H1 (cell line): ENCODE measurements around the gene ENDOD1. TPM values are rescaled to one million over a fixed set of nuclear protein-coding genes. Genes with fewer than 3 reads are reported as not detected.

Experiments
- CTCF ChIA-PET: fragments of 300-600 bp; sonication (Branson Sonifier 250); formaldehyde crosslinking; loops from one replicate; lab custom pipeline; 2021; ENCODE audit not compliant: partially characterized antibody; lab: Charles Lee
- POLR2A ChIA-PET: fragments of 300-600 bp; sonication (Branson Sonifier 250); formaldehyde crosslinking; loops from one replicate; lab custom pipeline; 2021; ENCODE audit warnings: inconsistent platforms; ENCODE audit not compliant: partially characterized antibody; lab: Charles Lee
- DNase-seq, 2 experiments: peaks; one replicate each; pipeline versions ENCODE4 v3.0.0 to v3.0.0-alpha.2; 2010 to 2022; ENCODE audit warnings: low spot score in 2 of 2, low read depth in 1 of 2, mixed read lengths in 1 of 2
- FAIRE-seq: peaks from 2 replicates; lab custom pipeline; 2011; peaks lifted over from hg19 to GRCh38; lab: Jason Lieb, UNC
- H2AFZ ChIP-seq: 2 replicates; pipeline ENCODE4 v1.8.1; 2012; ENCODE audit warnings: low read length, inconsistent platforms
- H2AK5ac ChIP-seq: 2 replicates; pipeline ENCODE4 v1.6.1; 2013; ENCODE audit warnings: low read depth, low read length
- H2BK120ac ChIP-seq: replicated peaks from 2 replicates; pipeline ENCODE3; 2013; ENCODE audit warnings: low read depth, low read length, inconsistent platforms
- H2BK12ac ChIP-seq: 2 replicates; pipeline ENCODE4 v1.6.1; 2013; ENCODE audit warnings: low read depth, low read length
- H2BK15ac ChIP-seq: 2 replicates; pipeline ENCODE4 v1.6.1; 2013; ENCODE audit warnings: low read length
- H2BK20ac ChIP-seq: 2 replicates; pipeline ENCODE4 v1.6.1; 2013; ENCODE audit warnings: low read length
- H2BK5ac ChIP-seq: 2 replicates; pipeline ENCODE4 v1.6.1; 2013; ENCODE audit warnings: low read depth, low read length
- H3K14ac ChIP-seq: 2 replicates; pipeline ENCODE4 v1.6.1; 2013; ENCODE audit warnings: inconsistent platforms; ENCODE audit not compliant: insufficient read length
- H3K18ac ChIP-seq: 2 replicates; pipeline ENCODE4 v1.6.1; 2013; ENCODE audit warnings: low read length; ENCODE audit errors: extremely low read depth
- H3K23ac ChIP-seq: 2 replicates; pipeline ENCODE4 v1.6.1; 2013; ENCODE audit warnings: inconsistent platforms; ENCODE audit not compliant: insufficient read length
- H3K23me2 ChIP-seq: 2 replicates; pipeline ENCODE4 v1.6.1; 2013; ENCODE audit warnings: low read depth, low read length
- H3K27ac ChIP-seq: 2 replicates; pipeline ENCODE4 v1.6.1; 2011; ENCODE audit warnings: low read depth, low read length, inconsistent platforms
- H3K27me3 ChIP-seq, 4 experiments: replicated peaks in 1 of 4; 1 replicate in 1 of 4; 2 replicates in 3 of 4; pipeline versions ENCODE4 v1.6.1 to v1.8.1; 2011 to 2013; ENCODE audit warnings: low read length in 3 of 4, mild to moderate bottlenecking in 3 of 4, inconsistent platforms in 2 of 4, mixed read lengths in 2 of 4, moderate library complexity in 1 of 4; ENCODE audit not compliant: control insufficient read depth in 3 of 4, insufficient read depth in 3 of 4; ENCODE audit errors: extremely low read depth in 1 of 4
- H3K36me3 ChIP-seq, 4 experiments: 2 replicates each; pipeline versions ENCODE4 v1.6.1 to v1.8.1; 2011 to 2013; ENCODE audit warnings: mild to moderate bottlenecking in 4 of 4, low read length in 3 of 4, moderate library complexity in 2 of 4, control low read depth in 1 of 4, inconsistent platforms in 1 of 4; ENCODE audit not compliant: insufficient read depth in 4 of 4, control insufficient read depth in 2 of 4
- H3K4ac ChIP-seq: replicated peaks from 2 replicates; pipeline ENCODE3; 2013; ENCODE audit warnings: low read length, low read depth, mixed read lengths, inconsistent platforms; ENCODE audit not compliant: insufficient read length
- H3K4me1 ChIP-seq, 4 experiments: replicated peaks in 1 of 4; 1 replicate in 1 of 4; 2 replicates in 3 of 4; pipeline versions ENCODE4 v1.6.1 to v1.8.1; 2011 to 2013; ENCODE audit warnings: low read length in 3 of 4, inconsistent platforms in 2 of 4, mixed read lengths in 1 of 4; ENCODE audit not compliant: insufficient read depth in 4 of 4, control insufficient read depth in 3 of 4
- H3K4me2 ChIP-seq, 2 experiments: 2 replicates each; pipeline versions ENCODE4 v1.6.1 to v1.8.1; 2011 to 2013; ENCODE audit warnings: low read depth in 2 of 2, low read length in 2 of 2, control low read depth in 1 of 2, inconsistent platforms in 1 of 2, mild to moderate bottlenecking in 1 of 2; ENCODE audit not compliant: insufficient read depth in 1 of 2
- H3K4me3 ChIP-seq, 4 experiments: fragments of 200-600, 300-600 bp in 1 of 4; sonication (generic), shearing (Covaris generic), sonication (Bioruptor Twin) in 1 of 4; 2 replicates each; pipeline versions ENCODE4 v1.5.1 to v1.8.1; 2011 to 2016; ENCODE audit warnings: low read length in 4 of 4, low read depth in 3 of 4, control low read depth in 2 of 4, inconsistent platforms in 2 of 4, mild to moderate bottlenecking in 2 of 4, mixed read lengths in 1 of 4, moderate library complexity in 1 of 4; ENCODE audit not compliant: insufficient read depth in 2 of 4; ENCODE audit errors: extremely low read depth in 1 of 4
- H3K56ac ChIP-seq: replicated peaks from 2 replicates; pipeline ENCODE3; 2013; ENCODE audit warnings: low read depth, mild to moderate bottlenecking, mixed read lengths, low read length, inconsistent platforms; ENCODE audit not compliant: insufficient read length
- H3K79me1 ChIP-seq: 2 replicates; pipeline ENCODE4 v1.6.1; 2013; ENCODE audit warnings: low read depth, low read length, control low read depth
- H3K79me2 ChIP-seq, 2 experiments: 2 replicates each; pipeline versions ENCODE4 v1.6.1 to v1.8.1; 2012 to 2013; ENCODE audit warnings: low read length in 2 of 2, mild to moderate bottlenecking in 2 of 2, inconsistent platforms in 1 of 2; ENCODE audit not compliant: insufficient read depth in 2 of 2, control insufficient read depth in 1 of 2
- H3K9ac ChIP-seq, 4 experiments: replicated peaks in 1 of 4; 1 replicate in 1 of 4; 2 replicates in 3 of 4; pipeline versions ENCODE4 v1.6.1 to v1.8.1; 2011 to 2013; ENCODE audit warnings: low read depth in 3 of 4, low read length in 3 of 4, control low read depth in 2 of 4, mild to moderate bottlenecking in 2 of 4, moderate library complexity in 2 of 4, inconsistent platforms in 1 of 4; ENCODE audit errors: extremely low read depth in 1 of 4
- H3K9me3 ChIP-seq, 2 experiments: 2 replicates each; pipeline versions ENCODE4 v1.6.1 to v1.8.1; 2012 to 2013; ENCODE audit warnings: mild to moderate bottlenecking in 2 of 2, moderate library complexity in 2 of 2, control low read depth in 1 of 2, inconsistent platforms in 1 of 2, low read depth in 1 of 2, low read length in 1 of 2, mixed read lengths in 1 of 2; ENCODE audit not compliant: insufficient read depth in 2 of 2
- H4K20me1 ChIP-seq, 2 experiments: replicated peaks in 1 of 2; 2 replicates each; pipeline versions ENCODE3 to v1.8.1; 2011 to 2013; ENCODE audit warnings: inconsistent platforms in 2 of 2, low read length in 2 of 2, mild to moderate bottlenecking in 1 of 2; ENCODE audit not compliant: insufficient read depth in 2 of 2, control insufficient read depth in 1 of 2
- H4K5ac ChIP-seq: 2 replicates; pipeline ENCODE4 v1.6.1; 2013; ENCODE audit warnings: low read length, low read depth, mixed read lengths, inconsistent platforms; ENCODE audit not compliant: insufficient read length
- H4K8ac ChIP-seq: 2 replicates; pipeline ENCODE4 v1.8.0; 2013; ENCODE audit warnings: mild to moderate bottlenecking, moderate library complexity, low read length, inconsistent platforms; ENCODE audit not compliant: insufficient read depth; ENCODE audit errors: extremely low read depth
- H4K91ac ChIP-seq: replicated peaks from 2 replicates; pipeline ENCODE3; 2013; ENCODE audit warnings: low read length, mixed read lengths, inconsistent platforms; ENCODE audit not compliant: insufficient read length
- ASH2L ChIP-seq: fragments of 200-600, 300-600 bp; sonication (generic); IDR thresholded peaks from one replicate; pipeline ENCODE4 v1.7.1; 2017; ENCODE audit warnings: low read length
- ATF3 ChIP-seq: IDR thresholded peaks from 2 replicates; pipeline ENCODE4 v1.6.1; 2011; ENCODE audit warnings: low read depth, mild to moderate bottlenecking, low read length; ENCODE audit not compliant: insufficient read depth
- KDM1A ChIP-seq: fragments of 200-600, 300-600 bp; sonication (generic); IDR thresholded peaks from 2 replicates; pipeline ENCODE4 v1.7.1; 2016; ENCODE audit warnings: mild to moderate bottlenecking, low read length, borderline replicate concordance
- KDM5A ChIP-seq: fragments of 200-600 bp; IDR thresholded peaks from 2 replicates; pipeline ENCODE4 v1.7.1; 2012; ENCODE audit warnings: mild to moderate bottlenecking, low read length, inconsistent platforms, mixed read lengths
- NANOG ChIP-seq: IDR thresholded peaks from 2 replicates; pipeline ENCODE4 v1.6.1; 2011; ENCODE audit warnings: low read length, low read depth, mild to moderate bottlenecking, inconsistent platforms; ENCODE audit not compliant: insufficient read depth, poor library complexity, severe bottlenecking
- PHF8 ChIP-seq: fragments of 200-600 bp; sonication (generic); conservative IDR thresholded peaks from 2 replicates; pipeline ENCODE4 v1.7.1; 2012; ENCODE audit warnings: low read depth, mild to moderate bottlenecking, inconsistent platforms, low read length, moderate library complexity
- RBBP5 ChIP-seq: IDR thresholded peaks from 2 replicates; pipeline ENCODE4 v1.7.1; 2012; ENCODE audit warnings: low read depth, mild to moderate bottlenecking, inconsistent platforms, low read length, moderate library complexity, borderline replicate concordance
- RNF2 ChIP-seq: fragments of 200-900, 300-1000 bp; sonication (generic); IDR thresholded peaks from 2 replicates; pipeline ENCODE4 v1.7.1; 2016; ENCODE audit warnings: borderline replicate concordance, low read depth, mild to moderate bottlenecking, antibody characterized with exemption, low read length; ENCODE audit not compliant: poor library complexity, severe bottlenecking; ENCODE audit errors: missing control alignments
- RXRA ChIP-seq: IDR thresholded peaks from 2 replicates; pipeline ENCODE4 v1.6.1; 2011; ENCODE audit warnings: low read depth, mild to moderate bottlenecking, low read length, moderate library complexity; ENCODE audit not compliant: insufficient read depth
- SIX5 ChIP-seq: IDR thresholded peaks from 2 replicates; pipeline ENCODE4 v1.6.1; 2011; ENCODE audit warnings: mild to moderate bottlenecking, low read depth, low read length
- TAF7 ChIP-seq: optimal IDR thresholded peaks from 2 replicates; pipeline ENCODE3; 2011; ENCODE audit warnings: low read depth, mild to moderate bottlenecking, inconsistent platforms, low read length, moderate library complexity, borderline replicate concordance
- TCF12 ChIP-seq: IDR thresholded peaks from 2 replicates; pipeline ENCODE4 v1.6.1; 2011; ENCODE audit warnings: low read depth, mild to moderate bottlenecking, low read length
- ZNF274 ChIP-seq: IDR thresholded peaks from 2 replicates; pipeline ENCODE4 v1.7.0; 2012; ENCODE audit warnings: low read length, borderline replicate concordance; ENCODE audit errors: extremely low read depth
- WGBS, 2 experiments: shearing (Covaris generic) in 1 of 2; methylation state at CpG; one replicate each; pipeline versions ENCODE4 v1.1.6 to v1.1.7; 2013 to 2015; ENCODE audit warnings: low lambda C conversion rate in 2 of 2, mixed read lengths in 2 of 2, inconsistent platforms in 1 of 2, low coverage in 1 of 2, missing lambda C conversion rate in 1 of 2; ENCODE audit not compliant: insufficient replicate concordance in 2 of 2, insufficient coverage in 1 of 2, insufficient read length in 1 of 2; ENCODE audit errors: extremely low coverage in 1 of 2, missing lambda C conversion rate in 1 of 2; 5-methylcytosine and 5-hydroxymethylcytosine counted together
- polyA plus RNA-seq, 7 experiments: library from polyadenylated mRNA; depleted of rRNA in 3 of 7; stranded (reverse) in 5 of 7; unstranded in 2 of 7; fragments of >200 nt in 5 of 7; fragments of 200-250 nt in 2 of 7; gene quantifications; 1 replicate in 5 of 7; 2 replicates in 1 of 7; 4 replicates in 1 of 7; pipeline versions ENCODE4 v1.2.1 to v1.2.3, GENCODE V29; 2011 to 2013; ENCODE audit warnings: missing spikeins in 2 of 7, mixed read lengths in 2 of 7
- total RNA-seq: library from RNA; stranded (reverse); fragmentation: NEBNext Ultra II Directional; extraction: Animal tissue kit (Norgen Biotek cat#: 25700); gene quantifications from 2 replicates; pipeline ENCODE4 v1.2.1, GENCODE V29; 2021

The ENDOD1 gene
- total and polyA plus RNA-seq, 2 of the 8 experiments (the other 6 are each of a cell fraction or from before 2014, with no cell fraction given), result 1.2 to 2.5 TPM

DNA sequence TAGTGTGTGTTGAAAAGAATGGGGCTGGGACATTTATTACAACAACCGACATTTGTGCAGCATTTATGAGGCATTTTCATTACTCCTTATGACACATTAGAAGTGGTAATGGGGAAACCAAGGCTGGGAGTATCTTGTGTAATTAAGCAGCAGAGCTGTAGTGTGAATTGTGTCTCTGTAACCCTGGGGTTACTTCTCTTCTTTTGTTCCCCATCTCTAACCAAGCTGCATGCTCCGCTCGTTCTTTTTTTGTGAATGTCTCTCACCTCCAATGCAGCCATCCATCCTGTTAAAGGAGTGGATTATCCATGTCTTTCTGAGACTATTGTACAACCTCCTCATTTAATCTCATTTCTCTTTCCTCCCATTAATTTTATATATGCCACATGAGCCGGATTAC lies 65.7 kb downstream of the ENDOD1 start:
- Histone ChIP-seq H3K79me2 (no peaks in the 10 kb centered on the region), H4K91ac (no peak overlapping the region), H3K9me3 (no peaks in the 10 kb centered on the region; a peak in 1 of 4 replicates), H2BK15ac (no peak overlapping the region), H3K4me1 (no peaks in the 10 kb centered on the region), H4K20me1 (no peaks in the 10 kb centered on the region), H2BK20ac (no peak overlapping the region), H4K8ac (no peak overlapping the region), H3K56ac (no peak overlapping the region), H3K27ac (no peak overlapping the region), H4K5ac (no peak overlapping the region), H3K4me2 (no peak overlapping the region), H3K36me3 (no peaks in the 10 kb centered on the region), H3K79me1 (no peaks in the 10 kb centered on the region), H2BK5ac (no peak overlapping the region), H3K4me3 (no peak overlapping the region), H2AK5ac (no peak overlapping the region), H3K23ac (no peak overlapping the region), H3K9ac (no peak overlapping the region), H2BK120ac (no peak overlapping the region), H3K27me3 (peaks cover 0 to 10% (median 6%) of the 10 kb centered on the region in 4 experiments; a peak in 5 of 7 replicates), H3K14ac (no peak overlapping the region), H2BK12ac (no peak overlapping the region), H3K4ac (no peak overlapping the region), H2AFZ (no peak overlapping the region), H3K23me2 (peaks cover 9% of the 10 kb centered on the region; the same call in 1 of the 2 replicates), H3K18ac (no peak overlapping the region)
- FAIRE-seq (no peak), DNase-seq (no peak)
- CTCF ChIA-PET, result interaction anchor here (0.6 to 17.5 kb wide), 35 partner anchors 8 to 1270 kb away, joined by 3 to 407 read pairs (median 5); partner anchors contain the start of gene FAM76B
- 85% methylated on average over 4 of the region's 4 CpGs; no CpG with 5 or more reads in 1 of the 2 experiments for WGBS, 2 experiments
- POLR2A ChIA-PET, result interaction anchor here (0.6 to 1.1 kb wide), 2 partner anchors 183 to 636 kb away, joined by 3 read pairs; no protein-coding TSS in a partner anchor
- TF ChIP-seq ZNF274 (no peak), ATF3 (no peak), NANOG (no peak), SIX5 (no peak), KDM1A (no peak), RXRA (no peak), RBBP5 (no peak), PHF8 (no peak), KDM5A (no peak), TCF12 (no peak), TAF7 (no peak), ASH2L (no peak), RNF2 (no peak)
